ENCODE data around the gene PTPRH.

Gene PTPRH

DNA sequence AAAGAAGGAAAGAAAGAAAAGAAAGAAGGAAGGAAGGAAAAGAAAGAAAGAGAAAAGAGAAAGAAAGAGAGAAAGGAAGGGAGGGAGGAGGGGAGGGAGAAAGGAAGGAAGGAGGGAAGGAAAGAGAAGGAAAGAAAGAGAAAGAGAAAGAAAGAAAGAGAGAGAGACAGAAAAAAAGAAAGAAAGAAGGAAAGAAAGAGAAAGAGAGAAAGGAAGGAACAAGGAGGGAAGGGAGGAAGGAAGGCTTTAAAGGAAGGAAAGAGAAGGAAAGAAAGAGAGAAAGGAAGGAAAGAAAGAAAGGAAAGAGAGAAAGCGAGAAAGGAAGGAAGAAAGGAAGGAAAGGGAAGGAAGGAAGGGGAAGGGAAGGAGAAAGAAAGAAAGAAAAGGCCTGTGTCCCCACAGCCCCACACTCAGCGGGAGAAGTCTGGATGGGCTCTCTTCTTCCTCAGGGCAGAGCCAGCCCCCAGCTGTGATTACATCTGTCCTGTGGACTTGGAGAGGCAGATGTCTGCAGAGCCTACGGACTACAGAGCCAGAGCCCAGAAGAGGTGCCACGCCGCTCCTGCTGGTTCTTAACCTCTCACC lies 9.6 kb downstream of the PTPRH start:
- TF ChIP-seq, protein P1, sequence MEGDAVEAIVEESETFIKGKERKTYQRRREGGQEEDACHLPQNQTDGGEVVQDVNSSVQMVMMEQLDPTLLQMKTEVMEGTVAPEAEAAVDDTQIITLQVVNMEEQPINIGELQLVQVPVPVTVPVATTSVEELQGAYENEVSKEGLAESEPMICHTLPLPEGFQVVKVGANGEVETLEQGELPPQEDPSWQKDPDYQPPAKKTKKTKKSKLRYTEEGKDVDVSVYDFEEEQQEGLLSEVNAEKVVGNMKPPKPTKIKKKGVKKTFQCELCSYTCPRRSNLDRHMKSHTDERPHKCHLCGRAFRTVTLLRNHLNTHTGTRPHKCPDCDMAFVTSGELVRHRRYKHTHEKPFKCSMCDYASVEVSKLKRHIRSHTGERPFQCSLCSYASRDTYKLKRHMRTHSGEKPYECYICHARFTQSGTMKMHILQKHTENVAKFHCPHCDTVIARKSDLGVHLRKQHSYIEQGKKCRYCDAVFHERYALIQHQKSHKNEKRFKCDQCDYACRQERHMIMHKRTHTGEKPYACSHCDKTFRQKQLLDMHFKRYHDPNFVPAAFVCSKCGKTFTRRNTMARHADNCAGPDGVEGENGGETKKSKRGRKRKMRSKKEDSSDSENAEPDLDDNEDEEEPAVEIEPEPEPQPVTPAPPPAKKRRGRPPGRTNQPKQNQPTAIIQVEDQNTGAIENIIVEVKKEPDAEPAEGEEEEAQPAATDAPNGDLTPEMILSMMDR (conservative IDR thresholded peaks at IDR 0.05): no peak
- no peak for TF ChIP-seq ZFX (IDR thresholded peaks at IDR 0.05)
- H3K27ac ChIP-seq: no peak overlapping the region

DNA sequence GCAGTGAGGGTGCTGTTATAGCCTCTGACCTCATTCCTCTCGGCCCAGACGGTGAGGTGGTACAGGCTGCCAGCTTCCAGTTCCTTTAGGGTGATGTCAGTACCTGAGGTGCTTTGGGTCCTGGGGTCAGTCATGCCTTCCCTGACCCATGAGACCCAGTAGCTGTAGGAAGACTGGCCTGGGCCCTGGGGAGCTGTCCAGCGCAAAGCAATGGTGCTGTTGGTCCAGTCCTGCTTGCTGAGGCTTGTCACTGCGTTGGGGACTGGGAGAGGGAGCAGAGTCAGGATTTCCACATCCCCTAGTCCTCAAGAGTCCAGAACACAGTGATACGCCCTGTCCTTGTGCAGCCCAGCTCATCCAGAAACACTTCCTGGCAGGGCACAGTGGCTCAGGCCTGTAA lies 10.7 kb downstream of the PTPRH start:
- no peak overlapping the region for H3K27ac ChIP-seq
- TF ChIP-seq, protein P1 (conservative IDR thresholded peaks at IDR 0.05): no peak
- TF ChIP-seq ZFX (IDR thresholded peaks at IDR 0.05): no peak

DNA sequence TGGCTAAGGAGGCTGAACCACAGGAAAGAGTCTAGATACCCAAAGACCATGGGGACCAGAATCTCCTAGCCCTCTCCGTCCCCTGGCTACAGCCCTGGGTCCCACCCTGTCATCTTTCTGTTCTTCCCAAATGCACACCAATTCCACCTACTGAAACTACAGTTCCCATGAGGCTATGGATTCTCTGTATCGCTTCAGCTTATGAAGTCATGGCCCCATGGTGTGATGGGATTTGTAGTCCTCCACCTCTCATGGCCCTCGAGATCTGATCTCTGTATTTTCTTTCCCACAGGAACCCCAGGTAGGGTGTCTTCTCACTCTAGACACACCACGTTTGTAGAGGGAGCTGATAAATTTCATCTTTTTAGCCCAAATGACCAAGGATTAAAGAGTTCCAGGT lies 11.8 kb downstream of the PTPRH start:
- H3K27ac ChIP-seq: no peak overlapping the region
- no peak for TF ChIP-seq ZFX (IDR thresholded peaks at IDR 0.05)
- TF ChIP-seq, protein P1 (conservative IDR thresholded peaks at IDR 0.05): no peak

DNA sequence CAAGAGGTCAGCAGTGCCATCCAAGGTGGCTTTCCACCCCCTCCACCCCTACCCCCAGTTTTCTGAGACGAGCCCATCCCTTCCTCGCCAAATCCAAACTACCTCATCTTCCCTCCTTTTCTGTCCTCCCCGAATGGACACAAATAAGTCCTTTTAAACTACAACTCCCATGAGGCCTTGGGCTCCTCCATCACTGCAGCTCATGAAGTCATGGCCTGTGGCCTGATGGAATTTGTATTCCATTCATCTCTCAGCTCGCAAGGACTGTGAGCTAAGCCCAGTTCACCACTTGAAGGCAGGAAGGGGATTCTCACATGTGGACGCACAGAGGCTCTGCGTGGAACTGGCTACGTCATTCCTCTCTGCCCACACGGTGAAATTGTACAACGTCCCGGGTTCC lies 12.5 kb downstream of the PTPRH start:
- no peak for TF ChIP-seq ZFX (IDR thresholded peaks at IDR 0.05)
- TF ChIP-seq, protein P1 (conservative IDR thresholded peaks at IDR 0.05): no peak

DNA sequence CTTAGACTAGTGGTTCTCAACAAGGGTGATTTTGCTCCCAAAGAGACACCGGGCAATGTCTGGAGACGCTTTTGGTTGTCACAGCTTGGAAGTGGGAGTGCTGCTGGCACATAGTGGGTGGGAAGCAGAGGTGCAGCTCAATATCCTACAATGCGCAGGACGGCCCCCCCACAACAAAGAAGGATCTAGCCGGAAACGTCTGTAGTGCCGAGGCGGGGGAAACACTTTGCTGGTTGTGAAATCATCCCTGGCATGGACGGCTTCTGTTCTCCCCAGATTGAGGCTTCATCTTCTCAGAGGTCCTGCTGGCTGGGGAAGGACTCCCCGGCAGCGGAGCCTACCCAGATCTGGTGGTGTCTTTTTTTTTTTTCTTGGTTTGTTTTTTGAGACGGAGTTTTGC lies 15.8 kb downstream of the PTPRH start:
- TF ChIP-seq, protein P1 (conservative IDR thresholded peaks at IDR 0.05): no peak
- no peak for TF ChIP-seq ZFX (IDR thresholded peaks at IDR 0.05)
- no peak overlapping the region for H3K27ac ChIP-seq

More for the DNA sequence above, 12.5 kb downstream of the PTPRH start:
- no peak overlapping the region for H3K27ac ChIP-seq

DNA sequence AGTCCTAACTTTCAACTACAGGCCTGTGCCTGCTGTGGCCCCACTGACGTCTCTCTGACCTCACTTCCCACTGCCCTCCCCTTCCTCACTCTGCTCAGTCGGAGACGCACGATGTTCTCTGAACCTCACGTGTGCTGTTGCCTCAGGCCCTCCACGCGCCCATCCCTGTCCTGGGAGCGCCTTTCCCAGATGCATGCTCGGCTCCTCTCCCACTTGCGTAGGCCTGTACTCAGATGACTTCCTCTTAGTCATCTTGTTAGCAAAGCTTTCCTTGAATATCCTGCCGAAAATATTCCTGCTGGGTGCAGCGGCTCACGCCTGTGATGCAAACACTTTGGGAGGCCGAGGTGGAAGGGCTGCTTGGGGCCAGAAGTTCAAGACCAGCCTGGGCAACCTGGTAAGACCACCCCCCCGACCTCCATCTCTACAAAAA lies 19.9 kb downstream of the PTPRH start:
- TF ChIP-seq, protein P1 (conservative IDR thresholded peaks at IDR 0.05): no peak
- TF ChIP-seq ZFX (IDR thresholded peaks at IDR 0.05): no peak
- no peak overlapping the region for H3K27ac ChIP-seq

DNA sequence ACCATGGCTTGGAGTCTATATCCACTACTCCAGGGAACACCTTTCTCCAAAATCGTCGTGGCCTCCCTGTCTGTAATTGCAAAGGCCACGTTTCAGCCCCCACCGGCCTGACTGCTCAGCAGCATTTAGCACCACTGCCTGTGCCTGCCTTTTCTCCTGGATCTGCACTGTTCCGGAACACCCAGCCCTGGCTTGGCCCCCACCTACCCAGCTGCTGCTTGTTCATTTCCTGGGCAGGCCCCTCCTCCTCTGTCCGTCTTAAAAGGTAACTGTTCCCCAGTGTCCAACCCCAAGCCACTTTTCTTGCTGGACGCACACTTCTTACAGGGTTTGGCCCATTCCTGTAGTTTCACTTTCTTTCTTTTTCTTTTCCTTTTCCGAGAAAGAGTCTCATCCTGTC lies 20.7 kb downstream of the PTPRH start:
- no peak for TF ChIP-seq ZFX (IDR thresholded peaks at IDR 0.05)
- TF ChIP-seq, protein P1 (conservative IDR thresholded peaks at IDR 0.05): no peak
- no peak overlapping the region for H3K27ac ChIP-seq

Measured in C4-2B (cell line).